ENCODE results near the gene KDR.

Gene KDR

GRCh38 chr4:55029821-55030503 lies 95.4 kb downstream of the KDR start:
- DNase-seq (ENCODE audit: low read depth in 2 of 2) = no peak

GRCh38 chr4:55029321-55029720 lies 96.1 kb downstream of the KDR start:
- no peak for DNase-seq (ENCODE audit: low read depth in 2 of 2)

All from stimulated activated CD8-positive, alpha-beta memory T cell treated with anti-CD3 and anti-CD28 coated beads, Interleukin-2, amount 100 ng/mL, for 1 hour (primary cell).